ENCODE measurements around the gene U2SURP. TPM values are rescaled to one million over a fixed set of nuclear protein-coding genes. Genes with fewer than 3 reads are reported as not detected.

U2SURP gene
- total RNA-seq (2014; rRNA removed; shearing (Covaris generic)) = 111 and 165 TPM in 2 replicates

- DNase-seq (ENCODE audit: low spot score) = peak; percentile 98
These were observed at the start of gene U2SURP for GRCh38 chr3:143001369-143002082. TSS of gene U2SURP (plus strand) at chr3:143001570. CDS start at chr3:143001629, 59 bp downstream.

- no peak for DNase-seq (ENCODE audit: low spot score)
These were observed 49.6 kb upstream of the U2SURP start for GRCh38 chr3:142951794-142952193.

- DNase-seq (ENCODE audit: low spot score) = no peak
These were observed 48.8 kb upstream of the U2SURP start for GRCh38 chr3:142952272-142953193.

GRCh38 chr3:142953443-142953842, 47.9 kb upstream of the U2SURP start:
- DNase-seq (ENCODE audit: low spot score) = no peak

- peak; percentile 73 for DNase-seq (ENCODE audit: low spot score)
These were observed 42.7 kb upstream of the U2SURP start for GRCh38 chr3:142958707-142959106.

- no peak for DNase-seq (ENCODE audit: low spot score)
These were observed 41.0 kb upstream of the U2SURP start for GRCh38 chr3:142960322-142960850.

- no peak for DNase-seq (ENCODE audit: low spot score)
These were observed 39.8 kb upstream of the U2SURP start for GRCh38 chr3:142961539-142961938.

GRCh38 chr3:142962175-142962519, 39.2 kb upstream of the U2SURP start:
- DNase-seq (ENCODE audit: low spot score) = no peak

GRCh38 chr3:142962520-142963233, 38.7 kb upstream of the U2SURP start:
- no peak for DNase-seq (ENCODE audit: low spot score)

- DNase-seq (ENCODE audit: low spot score) = no peak
These were observed 38.2 kb upstream of the U2SURP start for GRCh38 chr3:142963234-142963515.

- DNase-seq (ENCODE audit: low spot score) = peak; percentile 13
These were observed 37.6 kb upstream of the U2SURP start, which contains the start of gene PAQR9 for GRCh38 chr3:142963516-142964448. TSS of gene PAQR9 (minus strand) at chr3:142963674. CDS start at chr3:142963336, 338 bp downstream.

GRCh38 chr3:142965581-142965980, 35.8 kb upstream of the U2SURP start:
- DNase-seq (ENCODE audit: low spot score) = no peak

- no peak for DNase-seq (ENCODE audit: low spot score)
These were observed 34.6 kb upstream of the U2SURP start for GRCh38 chr3:142966808-142967207.

- DNase-seq (ENCODE audit: low spot score) = no peak
These were observed 32.9 kb upstream of the U2SURP start for GRCh38 chr3:142968319-142969025.

GRCh38 chr3:142971431-142971830, 29.9 kb upstream of the U2SURP start:
- no peak for DNase-seq (ENCODE audit: low spot score)

GRCh38 chr3:142972092-142972753, 29.1 kb upstream of the U2SURP start:
- no peak for DNase-seq (ENCODE audit: low spot score)

GRCh38 chr3:142973217-142974009, 28.0 kb upstream of the U2SURP start:
- DNase-seq (ENCODE audit: low spot score) = no peak

GRCh38 chr3:142975316-142975995, 25.9 kb upstream of the U2SURP start:
- no peak for DNase-seq (ENCODE audit: low spot score)
